Progenitor cell of endocrine pancreas (in vitro differentiated cells): Measurements from ENCODE around the gene NFIB. TPM values are rescaled to one million over a fixed set of nuclear protein-coding genes. Genes with fewer than 3 reads are reported as not detected.
A peak's percentile ranks its signal among the peaks of the same experiment; 100 is the strongest.

ENCODE experiments used
- DNase-seq: peaks from one replicate; pipeline ENCODE4 v3.0.0; 2021; ENCODE audit warnings: low spot score; ENCODE audit not compliant: unreplicated experiment
- H3K27ac Mint-ChIP-seq: 2 replicates; pipeline ENCODE4 v1.8.0; 2021; ENCODE audit warnings: mild to moderate bottlenecking, moderate library complexity, mixed read lengths
- H3K27me3 Mint-ChIP-seq: 2 replicates; pipeline ENCODE4 v1.8.0; 2021; ENCODE audit warnings: mixed read lengths
- H3K36me3 Mint-ChIP-seq: 2 replicates; pipeline ENCODE4 v1.8.0; 2022; ENCODE audit warnings: mixed read lengths; ENCODE audit not compliant: insufficient read depth
- H3K4me1 Mint-ChIP-seq: 2 replicates; pipeline ENCODE4 v1.8.0; 2021; ENCODE audit warnings: low read depth, mixed read lengths
- H3K4me3 Mint-ChIP-seq: 2 replicates; pipeline ENCODE4 v1.8.0; 2021; ENCODE audit warnings: low read depth, mild to moderate bottlenecking, moderate library complexity, mixed read lengths
- H3K9me3 Mint-ChIP-seq: 2 replicates; pipeline ENCODE4 v1.8.0; 2021; ENCODE audit warnings: low read depth, mixed read lengths
- CTCF ChIP-seq: fragments of 200-600 bp; sonication (generic); IDR thresholded peaks from one replicate; pipeline ENCODE4 v1.5.0; 2021; ENCODE audit warnings: antibody characterized with exemption, mild to moderate bottlenecking; ENCODE audit not compliant: unreplicated experiment
- long read RNA-seq: library from polyadenylated mRNA; unstranded; transcript quantifications from one replicate; pipeline ENCODE4 v2.0.0, GENCODE V29; 2020
- total RNA-seq: library from RNA; stranded (reverse); gene quantifications from 2 replicates; pipeline ENCODE4 v1.2.1, GENCODE V29; 2021

The NFIB gene
- total RNA-seq: 15.3 and 15.5 TPM in 2 replicates
- long read RNA-seq, full-length matches to known transcripts: 10 of 21 reads
- long read RNA-seq, partial matches to known transcripts: 6 of 21 reads
- long read RNA-seq, other reads (novel, unspliced or antisense): 5 of 21 reads

DNA sequence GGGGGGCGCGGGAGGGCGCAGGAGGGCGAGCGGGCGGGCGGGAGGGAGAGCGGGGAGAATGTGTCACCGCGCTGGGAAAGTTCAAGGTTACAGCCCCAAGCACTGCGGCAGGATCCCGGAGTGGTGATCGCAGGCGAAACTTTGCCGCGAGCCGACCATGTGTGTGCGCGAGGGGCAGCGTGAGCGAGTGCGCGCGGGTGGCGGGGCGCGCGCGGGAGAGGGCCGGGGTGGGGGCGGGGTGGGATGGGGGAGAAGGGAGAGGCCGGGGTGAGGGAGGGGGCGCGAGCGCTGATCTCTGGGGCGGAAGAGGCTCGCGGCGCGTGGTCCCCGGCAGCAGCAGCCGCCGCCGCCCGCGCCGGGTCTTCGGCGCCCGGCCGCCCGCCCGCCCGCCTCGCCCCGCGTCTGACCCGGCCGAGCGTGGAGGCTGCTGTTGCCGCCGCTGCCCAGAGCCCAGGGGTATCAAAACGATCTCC is at the start of gene NFIB:
TSS of gene NFIB (minus strand) at position 191 of the 473 bp plus-strand sequence. CDS start 630 bp downstream, outside the sequence.
- H3K4me1 Mint-ChIP-seq: peaks cover 24% of the 10 kb centered on the region
- H3K27me3 Mint-ChIP-seq: peaks cover 44% of the 10 kb centered on the region
- no peaks in the 10 kb centered on the region for H3K9me3 Mint-ChIP-seq
- no peaks in the 10 kb centered on the region for H3K36me3 Mint-ChIP-seq
- DNase-seq: peak; percentile 37
- H3K4me3 Mint-ChIP-seq: peak within 1 kb of the TSS; percentile 96
- peak within 1 kb of the TSS; percentile 99 for H3K27ac Mint-ChIP-seq
- TF ChIP-seq CTCF: no peak

DNA sequence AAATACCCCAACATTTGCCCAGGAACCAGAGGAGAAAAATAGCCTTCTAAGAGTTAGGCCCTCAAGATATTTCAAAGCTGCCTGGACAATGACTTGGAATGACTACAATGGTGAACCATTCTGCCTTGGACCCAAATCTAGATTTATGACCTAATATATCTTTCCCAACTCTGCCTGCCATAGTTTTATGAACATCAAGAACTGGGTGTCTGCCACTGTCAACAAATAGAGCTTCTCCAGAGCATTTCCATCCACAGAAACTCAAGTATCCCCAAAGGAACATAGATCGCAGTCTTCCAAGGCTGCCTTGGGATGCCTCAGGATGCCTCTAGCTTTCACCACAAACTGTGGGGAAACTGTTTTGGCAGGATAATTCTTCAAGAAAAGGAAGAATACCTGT is 48.2 kb upstream of the NFIB start:
- TF ChIP-seq CTCF: no peak
- Mint-ChIP-seq H3K9me3 (peaks cover 4% of the 10 kb centered on the region), H3K27me3 (peaks cover 6% of the 10 kb centered on the region), H3K36me3 (no peaks in the 10 kb centered on the region), H3K4me3 (no peak overlapping the region), H3K4me1 (peaks cover 13% of the 10 kb centered on the region), H3K27ac (no peak overlapping the region)
- no peak for DNase-seq

- peaks cover 4% of the 10 kb centered on the region for H3K9me3 Mint-ChIP-seq
- H3K36me3 Mint-ChIP-seq: no peaks in the 10 kb centered on the region
- no peak for TF ChIP-seq CTCF
- no peak overlapping the region for H3K27ac Mint-ChIP-seq
- H3K27me3 Mint-ChIP-seq: peaks cover 14% of the 10 kb centered on the region
- H3K4me3 Mint-ChIP-seq: no peak overlapping the region
- no peak for DNase-seq
- H3K4me1 Mint-ChIP-seq: peaks cover 13% of the 10 kb centered on the region
Measured at GRCh38 chr9:14361074-14361473, 47.1 kb upstream of the NFIB start.

GRCh38 chr9:14358523-14358922 is 44.6 kb upstream of the NFIB start:
- Mint-ChIP-seq H3K36me3 (no peaks in the 10 kb centered on the region), H3K9me3 (no peaks in the 10 kb centered on the region), H3K27me3 (peaks cover 31% of the 10 kb centered on the region), H3K27ac (no peak overlapping the region), H3K4me3 (no peak overlapping the region), H3K4me1 (peaks cover 14% of the 10 kb centered on the region)
- TF ChIP-seq CTCF: no peak
- DNase-seq: no peak

DNA sequence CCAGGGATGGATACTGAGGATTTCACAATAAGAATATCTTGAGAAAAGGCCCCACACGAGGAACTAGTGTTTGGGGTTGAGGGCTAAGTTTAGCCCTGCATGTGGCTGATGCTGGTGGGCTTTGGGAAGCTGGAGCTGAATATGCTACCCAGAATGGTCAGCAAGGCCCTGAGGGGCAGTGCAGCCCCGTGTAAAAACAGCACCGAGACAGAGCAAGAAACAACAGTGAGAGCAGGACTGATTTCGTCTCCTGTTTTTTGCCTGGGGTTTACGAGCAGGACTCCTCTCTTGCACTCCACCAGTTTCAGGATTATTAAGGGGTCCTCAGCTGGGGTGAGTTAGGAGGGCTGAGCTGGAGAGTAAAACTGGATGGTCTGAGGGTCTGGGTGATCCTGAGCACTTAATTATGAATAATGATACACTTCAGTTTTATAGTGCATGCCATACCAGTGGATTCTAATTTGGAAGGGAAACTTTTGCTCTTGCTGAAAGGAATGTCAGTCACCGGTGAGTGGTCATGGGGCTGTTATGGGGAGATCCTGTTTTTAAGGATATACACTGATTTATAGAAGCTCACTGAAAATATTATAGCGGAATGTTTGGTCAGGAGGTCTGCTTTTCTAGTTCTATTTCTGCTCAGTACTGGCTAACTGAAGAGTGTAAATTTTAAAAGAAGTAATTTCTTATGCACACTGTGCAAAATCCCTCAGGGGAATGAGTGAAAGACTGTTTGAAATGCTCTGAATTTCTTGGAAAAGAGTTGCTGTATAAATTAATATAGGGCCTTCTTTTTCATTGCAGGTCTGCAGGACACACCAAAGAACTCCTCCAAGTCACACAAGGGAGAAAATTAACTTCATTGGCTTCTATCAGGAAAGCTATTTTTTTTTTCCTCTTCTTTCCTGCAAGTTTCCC is 42.7 kb upstream of the NFIB start:
- no peak for TF ChIP-seq CTCF
- Mint-ChIP-seq H3K27ac (no peak overlapping the region), H3K4me1 (peaks cover 12% of the 10 kb centered on the region), H3K36me3 (no peaks in the 10 kb centered on the region), H3K27me3 (peaks cover 44% of the 10 kb centered on the region), H3K9me3 (no peaks in the 10 kb centered on the region), H3K4me3 (no peak overlapping the region)
- DNase-seq: no peak
